Measurements from ENCODE around the gene GPR146.
A peak's percentile ranks its signal among the peaks of the same experiment; 100 is the strongest.

GPR146 gene

DNA sequence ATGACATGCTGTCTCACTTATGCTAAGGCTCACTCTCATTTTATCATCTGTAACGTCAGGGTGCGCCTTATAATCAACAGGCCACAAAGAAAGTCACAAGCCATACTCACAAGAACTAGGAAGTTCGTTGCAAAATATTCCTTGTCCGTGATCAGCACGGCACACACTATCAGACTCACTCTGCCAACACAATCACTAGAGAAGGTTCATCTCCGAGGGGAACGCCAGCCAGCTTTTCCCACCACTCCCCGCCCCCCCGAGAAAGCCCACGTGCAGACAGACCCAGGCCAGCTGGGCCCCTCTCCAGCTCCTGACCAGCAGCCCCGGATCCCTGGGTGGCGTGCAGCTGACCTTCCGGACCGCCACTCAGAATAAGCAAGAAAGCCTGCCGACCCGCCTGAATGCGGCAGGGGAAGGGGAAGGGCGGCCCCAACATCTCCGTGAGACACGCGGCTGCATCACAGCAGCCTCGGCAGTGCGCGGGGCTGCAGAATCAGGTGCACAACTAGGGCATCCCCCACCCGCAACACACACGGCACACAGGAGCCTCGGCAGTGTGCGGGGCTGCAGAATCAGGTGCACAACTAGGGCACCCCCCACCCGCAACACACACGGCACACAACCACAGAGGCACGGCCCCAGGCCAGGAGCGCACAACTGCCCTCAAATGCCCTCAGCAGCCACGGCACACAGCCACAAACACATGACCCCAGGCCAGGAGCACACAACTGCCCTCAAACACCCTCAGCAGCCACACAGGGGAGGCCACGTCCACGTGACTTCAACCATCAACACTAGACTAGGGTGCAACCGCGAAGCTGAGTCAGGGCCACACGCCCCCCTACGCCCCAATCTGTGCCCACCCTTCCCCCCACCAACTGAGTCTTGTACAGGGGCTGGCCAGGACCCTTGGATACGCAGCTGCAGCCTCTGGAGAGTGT lies 2.5 kb upstream of the GPR146 start:
- peak in 1 of 2 donors; percentile 7 for DNase-seq (ENCODE audit: low read depth in 2 of 2)
- TF ChIP-seq, protein P1, sequence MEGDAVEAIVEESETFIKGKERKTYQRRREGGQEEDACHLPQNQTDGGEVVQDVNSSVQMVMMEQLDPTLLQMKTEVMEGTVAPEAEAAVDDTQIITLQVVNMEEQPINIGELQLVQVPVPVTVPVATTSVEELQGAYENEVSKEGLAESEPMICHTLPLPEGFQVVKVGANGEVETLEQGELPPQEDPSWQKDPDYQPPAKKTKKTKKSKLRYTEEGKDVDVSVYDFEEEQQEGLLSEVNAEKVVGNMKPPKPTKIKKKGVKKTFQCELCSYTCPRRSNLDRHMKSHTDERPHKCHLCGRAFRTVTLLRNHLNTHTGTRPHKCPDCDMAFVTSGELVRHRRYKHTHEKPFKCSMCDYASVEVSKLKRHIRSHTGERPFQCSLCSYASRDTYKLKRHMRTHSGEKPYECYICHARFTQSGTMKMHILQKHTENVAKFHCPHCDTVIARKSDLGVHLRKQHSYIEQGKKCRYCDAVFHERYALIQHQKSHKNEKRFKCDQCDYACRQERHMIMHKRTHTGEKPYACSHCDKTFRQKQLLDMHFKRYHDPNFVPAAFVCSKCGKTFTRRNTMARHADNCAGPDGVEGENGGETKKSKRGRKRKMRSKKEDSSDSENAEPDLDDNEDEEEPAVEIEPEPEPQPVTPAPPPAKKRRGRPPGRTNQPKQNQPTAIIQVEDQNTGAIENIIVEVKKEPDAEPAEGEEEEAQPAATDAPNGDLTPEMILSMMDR (IDR thresholded peaks at IDR 0.05; ENCODE audit: low read depth, low read length), result no peak

DNA sequence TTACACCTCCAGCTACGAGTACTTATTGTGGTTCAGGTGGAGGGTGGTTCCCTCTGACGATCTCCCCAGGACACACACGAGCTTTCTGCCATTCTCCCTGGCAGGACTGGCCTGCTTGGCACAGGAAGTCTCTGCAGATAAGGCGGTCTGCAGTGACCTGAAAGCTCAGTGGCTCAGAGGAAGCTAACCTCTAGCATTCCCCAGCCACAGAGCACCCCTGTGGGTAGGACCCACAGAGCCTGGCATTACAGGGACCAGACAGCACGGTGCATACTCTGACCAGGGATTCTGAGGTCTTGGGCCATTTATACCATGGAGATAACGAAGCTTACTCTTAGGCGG lies 1.9 kb upstream of the GPR146 start:
- TF ChIP-seq, protein P1 (IDR thresholded peaks at IDR 0.05; ENCODE audit: low read depth, low read length), result no peak
- no peak for DNase-seq (ENCODE audit: low read depth in 2 of 2)
- H3K4me3 ChIP-seq (replicated peaks in 1 of 2; ENCODE audit: low read depth in 2 of 2, low read length in 2 of 2), result no peak overlapping the region

More for the DNA sequence above, 2.5 kb upstream of the GPR146 start:
- no peak overlapping the region for H3K4me3 ChIP-seq (replicated peaks in 1 of 2; ENCODE audit: low read depth in 2 of 2, low read length in 2 of 2)

DNA sequence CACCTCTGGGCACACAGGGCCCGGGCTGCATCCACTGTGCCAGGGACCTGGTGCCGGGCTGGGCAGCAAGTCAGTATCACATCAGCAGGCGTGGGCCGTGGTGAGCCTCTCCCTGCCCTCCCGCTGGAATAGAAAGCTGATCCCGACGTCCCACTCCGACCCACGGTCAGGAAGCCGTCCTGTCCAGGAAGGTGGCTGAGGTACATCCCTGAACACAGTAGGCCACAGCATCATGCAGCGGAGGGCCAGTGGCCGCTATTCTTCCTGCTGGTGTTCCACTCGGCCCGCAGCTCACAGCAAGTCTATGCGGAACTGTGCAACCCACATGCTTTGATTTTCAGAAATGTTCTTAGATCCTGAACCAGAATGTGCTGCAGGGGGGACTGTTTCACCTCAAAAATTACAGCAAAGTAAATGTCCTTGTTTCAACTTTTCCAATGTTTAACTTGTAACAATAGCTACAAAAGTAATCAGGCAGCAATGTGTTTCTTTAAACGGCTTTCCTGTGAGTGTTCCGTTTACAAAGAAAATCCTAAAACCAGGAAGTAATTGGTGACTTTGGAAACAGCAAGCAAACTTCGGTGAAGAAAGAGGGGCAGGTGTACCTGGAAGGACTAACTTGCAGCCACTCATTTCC lies 676 bp upstream of the GPR146 start:
- peak overlapping the region; percentile 16 to 21 for H3K4me3 ChIP-seq (replicated peaks in 1 of 2; ENCODE audit: low read depth in 2 of 2, low read length in 2 of 2)
- no peak for DNase-seq (ENCODE audit: low read depth in 2 of 2)
- TF ChIP-seq, protein P1 (IDR thresholded peaks at IDR 0.05; ENCODE audit: low read depth, low read length), result no peak

DNA sequence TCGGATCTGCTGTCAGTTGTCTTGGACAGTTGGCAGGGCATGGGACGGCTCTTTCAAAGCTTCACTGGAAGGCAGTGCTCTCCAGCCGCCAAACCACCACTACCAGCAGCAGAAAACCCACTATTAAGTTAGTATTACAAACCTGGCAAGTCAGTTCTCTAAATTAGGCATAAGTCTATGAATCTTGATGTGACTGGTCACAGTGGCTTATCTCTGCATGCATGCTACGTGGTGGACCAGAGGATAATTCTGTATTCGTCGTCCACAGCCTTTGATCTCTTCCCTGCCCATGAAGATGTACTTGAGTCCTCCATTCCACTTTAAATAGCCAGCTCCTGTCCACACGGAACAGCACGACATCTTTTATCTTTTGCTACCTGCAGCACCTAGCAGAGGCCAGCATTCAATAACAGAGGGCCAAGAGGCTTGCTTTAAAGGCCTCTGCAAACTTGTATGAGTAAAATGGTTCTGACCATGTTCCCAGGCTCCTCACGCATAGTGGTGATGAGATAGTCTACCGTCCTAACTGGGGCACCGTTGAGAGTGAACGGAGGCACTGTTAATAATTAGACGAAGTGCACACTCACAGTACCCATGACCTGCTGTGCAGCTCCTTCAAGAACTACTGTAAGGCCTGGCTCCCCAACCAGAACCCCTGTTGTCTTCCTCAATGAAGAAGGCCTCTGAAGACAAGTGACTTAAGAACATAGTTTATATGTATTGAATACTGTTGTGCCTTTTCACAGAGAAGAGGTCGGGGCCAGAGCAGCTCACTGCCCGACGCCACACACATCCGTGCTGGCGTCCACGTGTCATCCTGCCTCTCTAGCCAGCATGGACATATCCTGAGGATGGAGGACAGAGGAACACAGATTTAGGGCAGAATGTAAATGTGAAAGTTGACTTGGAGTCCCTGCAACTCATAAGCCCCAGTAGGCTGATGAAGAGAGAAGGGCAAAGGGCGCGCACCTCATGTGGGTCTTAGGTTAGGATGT lies 1.0 kb downstream of the GPR146 start:
- no peak for DNase-seq (ENCODE audit: low read depth in 2 of 2)
- TF ChIP-seq, protein P1 (IDR thresholded peaks at IDR 0.05; ENCODE audit: low read depth, low read length), result no peak
- H3K4me3 ChIP-seq (replicated peaks in 1 of 2; ENCODE audit: low read depth in 2 of 2, low read length in 2 of 2), result peak overlapping the region; percentile 58 to 76

DNA sequence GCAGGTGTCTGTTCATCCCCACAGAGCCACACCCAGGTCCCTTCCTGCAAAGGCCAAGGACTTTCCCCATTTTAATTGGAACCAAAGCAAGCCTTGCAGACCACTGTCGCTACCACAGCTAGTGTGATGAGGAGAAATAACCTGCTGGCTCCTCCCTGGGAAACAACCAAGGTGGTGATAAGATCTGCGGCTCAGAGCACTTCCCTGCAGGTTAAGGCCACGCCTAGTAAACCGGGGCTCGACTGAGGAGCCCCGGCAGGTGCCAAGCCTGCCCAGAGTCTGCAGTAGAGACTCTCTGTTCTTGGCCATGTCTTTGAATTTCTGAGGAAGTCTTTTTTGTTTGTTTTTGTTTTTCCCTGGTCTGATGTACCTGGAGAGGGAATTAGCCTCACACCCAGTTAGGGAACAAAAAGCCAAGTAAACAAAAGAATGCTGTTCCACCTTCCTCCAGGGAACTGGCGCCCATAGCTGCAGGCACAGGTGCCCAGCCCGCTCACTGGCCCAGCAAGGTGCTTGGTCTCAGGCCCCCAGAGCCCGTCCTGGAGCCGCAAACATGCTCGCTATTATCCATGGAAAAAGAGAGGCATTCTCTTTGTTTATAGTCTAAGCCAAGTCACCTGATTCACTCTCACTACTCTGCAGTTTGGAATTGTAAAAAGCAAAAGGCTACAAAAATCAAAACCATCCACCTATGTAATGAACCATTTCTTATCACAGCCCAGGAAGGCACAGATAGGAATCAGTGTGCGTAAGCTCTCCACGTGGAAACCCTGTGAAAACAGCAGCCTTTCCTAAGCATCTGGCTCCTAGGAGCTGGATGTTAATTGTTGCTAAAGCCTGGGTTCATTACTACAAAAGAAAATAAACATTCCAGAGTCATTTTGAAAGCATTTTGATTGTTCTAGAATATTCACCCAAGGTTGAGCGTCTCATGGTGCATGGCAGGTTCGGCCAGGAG lies 2.7 kb downstream of the GPR146 start:
- H3K4me3 ChIP-seq (replicated peaks in 1 of 2; ENCODE audit: low read depth in 2 of 2, low read length in 2 of 2), result no peak overlapping the region

More for the DNA sequence above, 2.7 kb downstream of the GPR146 start:
- TF ChIP-seq, protein P1 (IDR thresholded peaks at IDR 0.05; ENCODE audit: low read depth, low read length), result no peak
- no peak for DNase-seq (ENCODE audit: low read depth in 2 of 2)
